SK-N-SH (cell line): Measurements from ENCODE around the gene NPHP1. TPM values are rescaled to one million over a fixed set of nuclear protein-coding genes. Genes with fewer than 3 reads are reported as not detected.
"Not testable (repeated sequence)": the region's sequence is repeated elsewhere in the genome, so short reads cannot be mapped to it uniquely, and the experiment has no call there.

ENCODE experiments used
- CTCF ChIA-PET: fragments of 300-600, 350-600 bp; formaldehyde crosslinking; extraction: SDS; loops from one replicate; lab custom pipeline; 2021; lab: Yijun Ruan, JAX
- POLR2A ChIA-PET: fragments of 350-600 bp; sonication (Branson Sonifier 250); formaldehyde crosslinking; extraction: SDS; loops from one replicate; lab custom pipeline; 2020; ENCODE audit warnings: antibody characterized with exemption, inconsistent platforms; lab: Yijun Ruan, JAX
- DNase-seq: peaks from one replicate; pipeline ENCODE4 v3.0.0; 2012
- H2AFZ ChIP-seq: fragments of 200-600 bp; sonication (generic); 2 replicates; pipeline ENCODE4 v1.8.1; 2016; ENCODE audit warnings: antibody characterized with exemption, mild to moderate bottlenecking, low read depth
- H3F3A ChIP-seq: fragments of 200-600 bp; sonication (generic); replicated peaks from 2 replicates; pipeline ENCODE3; 2016; ENCODE audit warnings: antibody characterized with exemption, mild to moderate bottlenecking; ENCODE audit not compliant: insufficient read depth
- H3K27ac ChIP-seq, 2 experiments: fragments of 200-500 bp in 1 of 2; fragments of 200-600 bp in 1 of 2; sonication (Bioruptor generic) in 1 of 2; sonication (generic), shearing (Covaris generic) in 1 of 2; 2 replicates each; pipeline versions ENCODE4 v1.5.1 to v1.6.1; 2014 to 2016; ENCODE audit warnings: low read depth in 2 of 2, inconsistent platforms in 1 of 2, low read length in 1 of 2, mild to moderate bottlenecking in 1 of 2, mixed read lengths in 1 of 2
- H3K27me3 ChIP-seq: fragments of 200-600 bp; sonication (generic), shearing (Covaris generic); 2 replicates; pipeline ENCODE4 v1.6.1; 2016; ENCODE audit warnings: mixed run types; ENCODE audit not compliant: insufficient read depth
- H3K36me3 ChIP-seq, 2 experiments: fragments of 200-500 bp in 1 of 2; fragments of 200-600 bp in 1 of 2; sonication (Bioruptor generic) in 1 of 2; sonication (generic) in 1 of 2; replicated peaks in 1 of 2; 2 replicates each; pipeline versions ENCODE3 to v1.5.1; 2014 to 2016; ENCODE audit warnings: low read length in 1 of 2, mild to moderate bottlenecking in 1 of 2; ENCODE audit not compliant: insufficient read depth in 2 of 2, control insufficient read depth in 1 of 2
- H3K4me1 ChIP-seq, 2 experiments: fragments of 200-500 bp in 1 of 2; fragments of 200-600 bp in 1 of 2; sonication (Bioruptor generic) in 1 of 2; sonication (generic), shearing (Covaris generic) in 1 of 2; 2 replicates each; pipeline versions ENCODE4 v1.5.1 to v1.6.1; 2014 to 2016; ENCODE audit warnings: low read depth in 1 of 2, low read length in 1 of 2, mixed run types in 1 of 2; ENCODE audit not compliant: insufficient read depth in 2 of 2, control insufficient read depth in 1 of 2
- H3K4me2 ChIP-seq: fragments of 200-600 bp; sonication (generic), shearing (Covaris generic); 2 replicates; pipeline ENCODE4 v1.6.1; 2017; ENCODE audit warnings: mixed run types
- H3K4me3 ChIP-seq, 2 experiments: fragments of 200-500 bp in 1 of 2; fragments of 200-600 bp in 1 of 2; sonication (Bioruptor generic) in 1 of 2; sonication (generic), shearing (Covaris generic) in 1 of 2; 2 replicates each; pipeline versions ENCODE4 v1.5.1 to v1.8.1; 2014 to 2016; ENCODE audit warnings: low read depth in 2 of 2, inconsistent platforms in 1 of 2, low read length in 1 of 2, mild to moderate bottlenecking in 1 of 2, mixed read lengths in 1 of 2, moderate library complexity in 1 of 2
- H3K79me2 ChIP-seq: fragments of 200-600 bp; sonication (generic); 2 replicates; pipeline ENCODE4 v1.8.1; 2017; ENCODE audit warnings: mild to moderate bottlenecking; ENCODE audit not compliant: insufficient read depth
- H3K9ac ChIP-seq: fragments of 200-600 bp; sonication (generic); 2 replicates; pipeline ENCODE4 v1.6.1; 2017; ENCODE audit warnings: mixed run types
- H3K9me2 ChIP-seq: fragments of 200-600 bp; sonication (generic); 2 replicates; pipeline ENCODE4 v1.6.1; 2017; ENCODE audit warnings: mixed run types
- H3K9me3 ChIP-seq: fragments of 200-600 bp; sonication (generic); 2 replicates; pipeline ENCODE4 v1.6.1; 2017; ENCODE audit warnings: mixed run types, mild to moderate bottlenecking, moderate library complexity
- H4K20me1 ChIP-seq: fragments of 200-600 bp; sonication (generic); 2 replicates; pipeline ENCODE4 v1.6.1; 2017; ENCODE audit warnings: mild to moderate bottlenecking, mixed run types; ENCODE audit not compliant: insufficient read depth
- WGBS: methylation state at CpG from one replicate; pipeline ENCODE4 v1.1.6; 2017; ENCODE audit warnings: low lambda C conversion rate; 5-methylcytosine and 5-hydroxymethylcytosine counted together
- polyA plus RNA-seq, 3 experiments: library from polyadenylated mRNA; depleted of rRNA; stranded (reverse); fragments of >200 nt; gene quantifications; 2 replicates each; pipeline ENCODE4 v1.2.3, GENCODE V29; 2012

The NPHP1 gene
- polyA plus RNA-seq, 1 of the 3 experiments (the other 2 are of a cell fraction): 5.0 TPM

- POLR2A ChIA-PET, H3F3A ChIP-seq, H3K4me2 ChIP-seq, H3K79me2 ChIP-seq, H3K9me2 ChIP-seq, H2AFZ ChIP-seq, H3K9me3 ChIP-seq, H3K27me3 ChIP-seq, H3K36me3 ChIP-seq, DNase-seq, H4K20me1 ChIP-seq, H3K9ac ChIP-seq, H3K4me3 ChIP-seq, H3K4me1 ChIP-seq, H3K27ac ChIP-seq: not testable (repeated sequence)
- 81% methylated on average over 5 of the region's 6 CpGs for WGBS
- CTCF ChIA-PET: interaction anchor here (1.3 kb wide), 1 partner anchor 21 kb away, joined by 3 read pairs; the partner anchor contains the start of gene MALL
Measured at GRCh38 chr2:110094884-110095534, 109.8 kb downstream of the NPHP1 start.

DNA sequence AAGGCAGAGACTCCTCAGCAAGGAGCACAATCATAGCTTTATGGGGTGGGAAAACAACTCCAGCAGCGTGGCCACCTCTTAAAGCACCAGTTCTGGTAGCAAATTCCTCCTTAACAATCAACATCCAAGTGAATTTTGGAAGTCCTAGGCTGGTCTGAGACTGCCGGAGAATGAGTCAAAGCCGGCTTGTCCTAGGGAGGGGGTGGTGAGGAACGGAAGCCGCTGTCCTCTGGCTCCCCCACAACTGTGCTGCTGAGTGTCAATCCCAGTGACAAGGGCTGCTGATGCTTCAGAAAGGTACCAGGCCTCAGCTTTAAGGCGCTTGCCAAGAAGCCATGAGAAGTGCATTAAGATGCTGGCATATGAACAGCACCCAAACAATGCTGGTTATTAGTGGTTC, 110.9 kb downstream of the NPHP1 start:
- DNase-seq, H3K9ac ChIP-seq, H4K20me1 ChIP-seq, POLR2A ChIA-PET, H3K4me2 ChIP-seq, H3K4me1 ChIP-seq, H3K27me3 ChIP-seq, H3K9me3 ChIP-seq, CTCF ChIA-PET, H3K79me2 ChIP-seq, H2AFZ ChIP-seq, H3F3A ChIP-seq, H3K36me3 ChIP-seq, H3K27ac ChIP-seq, H3K4me3 ChIP-seq, H3K9me2 ChIP-seq: not testable (repeated sequence)
- WGBS: no CpG with 5 or more reads among the region's 6 CpGs

DNA sequence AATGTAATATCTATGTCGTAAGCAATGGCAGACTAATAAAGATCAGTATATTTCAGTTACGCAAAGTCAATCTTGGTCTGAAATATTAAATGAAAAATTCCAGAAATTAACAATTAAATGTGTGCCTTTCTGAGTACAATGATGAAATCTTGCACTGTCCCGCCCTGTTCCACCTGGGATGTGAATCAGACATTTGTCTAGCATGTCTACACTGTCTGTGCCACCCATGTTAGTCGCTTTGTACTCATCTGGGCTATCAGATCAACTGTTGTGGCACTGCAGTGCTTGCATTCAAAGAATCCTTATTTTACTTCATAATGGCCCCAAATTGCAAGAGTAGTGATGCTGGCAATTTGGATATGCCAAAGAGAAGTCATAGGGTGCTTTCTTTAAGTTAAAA, 114.6 kb downstream of the NPHP1 start:
- CTCF ChIA-PET, H3K4me2 ChIP-seq, H3K9me3 ChIP-seq, H3K9me2 ChIP-seq, H3K36me3 ChIP-seq, H3K4me1 ChIP-seq, H3K9ac ChIP-seq, H3K27ac ChIP-seq, DNase-seq, H3K79me2 ChIP-seq, H3F3A ChIP-seq, H3K4me3 ChIP-seq, H2AFZ ChIP-seq, H3K27me3 ChIP-seq, H4K20me1 ChIP-seq, POLR2A ChIA-PET: not testable (repeated sequence)
- WGBS: 23% methylated on average over 2 of the region's 4 CpGs

DNA sequence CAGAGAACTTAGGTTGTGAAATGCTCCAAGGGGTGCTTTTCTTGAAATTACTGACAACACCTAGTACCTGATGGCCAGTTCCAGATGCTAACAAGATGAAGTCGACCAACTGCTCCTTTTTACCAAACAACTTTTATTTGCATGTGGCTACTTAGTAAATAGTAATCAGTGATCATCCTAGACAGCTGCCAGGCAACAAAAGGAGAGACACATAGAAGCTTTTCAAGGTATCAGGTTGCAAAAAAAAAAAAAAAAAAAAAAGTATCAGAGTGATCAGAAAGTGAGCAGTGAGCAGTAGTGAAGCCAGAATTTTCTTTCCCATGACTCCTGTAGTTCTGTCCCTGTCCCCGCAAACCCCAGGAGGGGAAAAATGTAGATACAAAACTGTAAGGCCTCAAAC, 121.1 kb downstream of the NPHP1 start:
- H2AFZ ChIP-seq, CTCF ChIA-PET, H3K9me3 ChIP-seq: not testable (repeated sequence)

DNA sequence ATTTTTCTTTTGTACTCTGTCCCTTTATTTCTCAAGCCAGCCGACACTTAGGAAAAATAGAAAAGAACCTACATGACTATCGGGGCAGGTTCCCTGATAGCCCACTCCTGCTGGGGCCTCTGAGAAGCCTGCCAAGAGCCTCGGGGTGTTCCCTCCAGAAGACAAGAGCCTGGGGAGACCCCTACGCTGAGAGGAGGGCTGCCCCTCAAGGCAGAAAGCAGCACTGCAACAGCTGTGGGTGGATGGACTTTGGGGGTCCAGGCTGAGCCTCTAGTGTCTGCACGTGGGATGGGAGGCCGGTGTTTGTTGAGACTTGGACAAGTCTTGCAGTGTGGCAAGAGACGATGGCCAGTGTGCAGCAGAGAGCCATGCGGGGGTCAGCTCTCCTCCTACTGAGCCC, 121.7 kb downstream of the NPHP1 start:
- POLR2A ChIA-PET, H3K4me1 ChIP-seq, H2AFZ ChIP-seq, H3K4me2 ChIP-seq, H3K79me2 ChIP-seq, DNase-seq, CTCF ChIA-PET, H3K27me3 ChIP-seq, H3K9me2 ChIP-seq, H3K9ac ChIP-seq, H3K27ac ChIP-seq, H4K20me1 ChIP-seq, H3K9me3 ChIP-seq, H3K36me3 ChIP-seq, H3K4me3 ChIP-seq, H3F3A ChIP-seq: not testable (repeated sequence)
- no CpG with 5 or more reads among the region's 8 CpGs for WGBS

More for the DNA sequence above, 121.1 kb downstream of the NPHP1 start:
- H3K27me3 ChIP-seq, H3K4me1 ChIP-seq, H3K36me3 ChIP-seq, H3K4me2 ChIP-seq, H3K27ac ChIP-seq, DNase-seq, H3K79me2 ChIP-seq, H3K9me2 ChIP-seq, H4K20me1 ChIP-seq, H3K9ac ChIP-seq, POLR2A ChIA-PET, H3F3A ChIP-seq, H3K4me3 ChIP-seq: not testable (repeated sequence)
- WGBS: no CpG with 5 or more reads among the region's 2 CpGs

- DNase-seq, H3K27ac ChIP-seq, H4K20me1 ChIP-seq, H3K4me2 ChIP-seq, H3K4me1 ChIP-seq, H3K9me3 ChIP-seq, H2AFZ ChIP-seq, H3F3A ChIP-seq, POLR2A ChIA-PET, H3K79me2 ChIP-seq, H3K9ac ChIP-seq, H3K4me3 ChIP-seq, CTCF ChIA-PET, H3K9me2 ChIP-seq, H3K27me3 ChIP-seq, H3K36me3 ChIP-seq: not testable (repeated sequence)
- 80% methylated on average over 1 of the region's 4 CpGs for WGBS
Measured at GRCh38 chr2:110078104-110078503, 126.7 kb downstream of the NPHP1 start.
